B cell (primary cell): ENCODE data around the gene TIAM2. TPM values are rescaled to one million over a fixed set of nuclear protein-coding genes. Genes with fewer than 3 reads are reported as not detected.

ENCODE experiments used
- ATAC-seq: fragments of 200-7000 bp; cut with Tn5 transposase; one replicate; pipeline ENCODE4 v1.10.0; 2021; ENCODE audit warnings: low read depth, mild to moderate bottlenecking, moderate number of reproducible peaks, moderate library complexity
- CTCF ChIA-PET: fragments of 350-600 bp; sonication (Branson Sonifier 250); formaldehyde crosslinking; loops from one replicate; lab custom pipeline; 2021; ENCODE audit warnings: antibody characterized with exemption, inconsistent platforms; lab: Charles Lee
- POLR2A ChIA-PET: fragments of 350-600 bp; sonication (Branson Sonifier 250); formaldehyde crosslinking; loops from one replicate; lab custom pipeline; 2021; ENCODE audit warnings: antibody characterized with exemption; lab: Charles Lee
- DNase-seq: peaks from one replicate; pipeline ENCODE4 v3.0.0; 2013
- H2AFZ ChIP-seq: 2 replicates; pipeline ENCODE4 v1.6.1; 2012; ENCODE audit warnings: mild to moderate bottlenecking, low read depth, low read length; ENCODE audit not compliant: insufficient read depth, poor library complexity, severe bottlenecking
- H3K27ac ChIP-seq, 2 donors: 1 replicate in 1 of 2; 2 replicates in 1 of 2; pipeline ENCODE4 v1.5.1; 2012 to 2013; ENCODE audit warnings: low read length in 2 of 2, mild to moderate bottlenecking in 2 of 2, moderate library complexity in 1 of 2
- H3K27me3 ChIP-seq, 4 experiments: fragments of 200-600 bp in 1 of 4; sonication (generic) in 1 of 4; replicated peaks in 1 of 4; 1 replicate in 2 of 4; 2 replicates in 2 of 4; pipeline versions ENCODE4 v1.6.1 to v1.7.0; 2013 to 2016; ENCODE audit warnings: low read length in 3 of 4, mild to moderate bottlenecking in 2 of 4, mixed read lengths in 1 of 4, moderate library complexity in 1 of 4; ENCODE audit not compliant: insufficient read depth in 4 of 4, control insufficient read depth in 3 of 4; ENCODE audit errors: control extremely low read depth in 1 of 4
- H3K36me3 ChIP-seq, 2 experiments: replicated peaks in 1 of 2; 1 replicate in 1 of 2; 2 replicates in 1 of 2; pipeline versions ENCODE4 v1.6.1 to v1.7.1; 2013; ENCODE audit warnings: low read length in 1 of 2; ENCODE audit not compliant: insufficient read depth in 2 of 2, control insufficient read depth in 1 of 2; ENCODE audit errors: control extremely low read depth in 1 of 2, extremely low read depth in 1 of 2
- H3K4me1 ChIP-seq, 2 donors: fragments of 200-600 bp in 1 of 2; sonication (generic) in 1 of 2; 1 replicate in 1 of 2; 2 replicates in 1 of 2; pipeline versions ENCODE4 v1.5.1 to v1.6.1; 2013 to 2017; ENCODE audit warnings: low read length in 2 of 2; ENCODE audit not compliant: control insufficient read depth in 2 of 2, insufficient read depth in 2 of 2
- H3K4me2 ChIP-seq: replicated peaks from 2 replicates; pipeline ENCODE3; 2012; ENCODE audit warnings: mild to moderate bottlenecking, low read depth, low read length; ENCODE audit not compliant: poor library complexity, severe bottlenecking
- H3K4me3 ChIP-seq, 5 experiments: fragments of 200-600 bp in 1 of 5; sonication (generic) in 1 of 5; 1 replicate in 3 of 5; 2 replicates in 2 of 5; pipeline versions ENCODE4 v1.5.1 to v1.7.0; 2011 to 2016; ENCODE audit warnings: low read length in 4 of 5, mild to moderate bottlenecking in 4 of 5, low read depth in 2 of 5, control low read depth in 1 of 5, moderate library complexity in 1 of 5; ENCODE audit not compliant: insufficient read depth in 1 of 5; ENCODE audit errors: control extremely low read depth in 1 of 5, extremely low read depth in 1 of 5
- H3K79me2 ChIP-seq: fragments of 200-600 bp; sonication (generic); one replicate; pipeline ENCODE4 v1.6.0; 2016; ENCODE audit warnings: low read length; ENCODE audit not compliant: control insufficient read depth, insufficient read depth
- H3K9ac ChIP-seq: fragments of 200-600 bp; sonication (generic); 2 replicates; pipeline ENCODE4 v1.6.1; 2017; ENCODE audit warnings: mild to moderate bottlenecking, low read length, moderate library complexity
- H3K9me3 ChIP-seq, 3 donors: one replicate each; pipeline versions ENCODE4 v1.6.1 to v1.7.1; 2013; ENCODE audit warnings: low read length in 2 of 3; ENCODE audit not compliant: control insufficient read depth in 2 of 3, insufficient read depth in 1 of 3; ENCODE audit errors: control extremely low read depth in 1 of 3
- H4K20me1 ChIP-seq: 2 replicates; pipeline ENCODE4 v1.6.0; 2012; ENCODE audit warnings: mild to moderate bottlenecking, low read length; ENCODE audit not compliant: insufficient read depth, control insufficient read depth, poor library complexity, severe bottlenecking
- H3K27ac Mint-ChIP-seq: one replicate; pipeline ENCODE4 v1.8.0; 2021; ENCODE audit warnings: mixed read lengths
- H3K27me3 Mint-ChIP-seq: one replicate; pipeline ENCODE4 v1.8.0; 2021; ENCODE audit warnings: mixed read lengths
- H3K4me1 Mint-ChIP-seq: one replicate; pipeline ENCODE4 v1.8.0; 2021; ENCODE audit warnings: mixed read lengths
- H3K4me3 Mint-ChIP-seq: one replicate; pipeline ENCODE4 v1.8.0; 2021; ENCODE audit warnings: mixed read lengths
- H3K9me3 Mint-ChIP-seq: one replicate; pipeline ENCODE4 v1.8.0; 2022; ENCODE audit warnings: mixed read lengths; ENCODE audit not compliant: insufficient read depth
- EZH2 ChIP-seq: IDR thresholded peaks from 2 replicates; pipeline ENCODE4 v1.6.1; 2012; ENCODE audit warnings: borderline replicate concordance, low read depth, mild to moderate bottlenecking, moderate library complexity, low read length; ENCODE audit not compliant: insufficient read depth, poor library complexity, severe bottlenecking
- WGBS: methylation state at CpG from one replicate; pipeline ENCODE4 v1.1.5; 2013; ENCODE audit warnings: missing lambda C conversion rate; ENCODE audit not compliant: insufficient coverage; 5-methylcytosine and 5-hydroxymethylcytosine counted together
- intact Hi-C: fragments of 100-400 bp; cut with micrococcal nuclease; formaldehyde crosslinking; loops from one replicate; pipeline ENCODE4 v1.10.0; 2022
- polyA plus RNA-seq: library from polyadenylated mRNA; depleted of rRNA; stranded (reverse); fragments of >200 nt; gene quantifications from 2 replicates; pipeline ENCODE4 v1.2.3, GENCODE V29; 2012
- total RNA-seq, 2 donors: library from RNA; stranded (reverse); fragments of 120-200 nt in 1 of 2; gene quantifications; 1 replicate in 1 of 2; 2 replicates in 1 of 2; pipeline versions ENCODE4 v1.2.3 to v1.2.4, GENCODE V29; 2013 to 2022
- TF ChIP-seq, protein P1 (sequence below): fragments of 200-600 bp; IDR thresholded peaks from one replicate; pipeline ENCODE4 v1.8.0; 2022; ENCODE audit warnings: antibody characterized with exemption, mild to moderate bottlenecking

The TIAM2 gene
- total and polyA plus RNA-seq, 2 donors (not counting 1 experiment from before 2014, with no cell fraction given), result 13.1 to 18.8 TPM

GRCh38 chr6:155001934-155002333, 6.8 kb downstream of the TIAM2 start:
- Mint-ChIP-seq H3K27me3 (peaks cover 13% of the 10 kb centered on the region), H3K4me3 (no peak overlapping the region), H3K9me3 (no peaks in the 10 kb centered on the region), H3K27ac (no peak overlapping the region), H3K4me1 (no peaks in the 10 kb centered on the region)
- Histone ChIP-seq H3K4me1 (no peaks in the 10 kb centered on the region), H2AFZ (no peak overlapping the region), H3K9me3 (no peaks in the 10 kb centered on the region), H3K27ac (no peak overlapping the region), H3K4me3 (no peak overlapping the region), H3K27me3 (peaks cover 0 to 14% (median 2%) of the 10 kb centered on the region in 4 experiments), H3K4me2 (no peak overlapping the region), H4K20me1 (no peaks in the 10 kb centered on the region), H3K36me3 (no peaks in the 10 kb centered on the region), H3K79me2 (no peaks in the 10 kb centered on the region), H3K9ac (no peak overlapping the region)
- ATAC-seq (no peak), DNase-seq (no peak)
- no peak for TF ChIP-seq EZH2
- TF ChIP-seq, protein P1, sequence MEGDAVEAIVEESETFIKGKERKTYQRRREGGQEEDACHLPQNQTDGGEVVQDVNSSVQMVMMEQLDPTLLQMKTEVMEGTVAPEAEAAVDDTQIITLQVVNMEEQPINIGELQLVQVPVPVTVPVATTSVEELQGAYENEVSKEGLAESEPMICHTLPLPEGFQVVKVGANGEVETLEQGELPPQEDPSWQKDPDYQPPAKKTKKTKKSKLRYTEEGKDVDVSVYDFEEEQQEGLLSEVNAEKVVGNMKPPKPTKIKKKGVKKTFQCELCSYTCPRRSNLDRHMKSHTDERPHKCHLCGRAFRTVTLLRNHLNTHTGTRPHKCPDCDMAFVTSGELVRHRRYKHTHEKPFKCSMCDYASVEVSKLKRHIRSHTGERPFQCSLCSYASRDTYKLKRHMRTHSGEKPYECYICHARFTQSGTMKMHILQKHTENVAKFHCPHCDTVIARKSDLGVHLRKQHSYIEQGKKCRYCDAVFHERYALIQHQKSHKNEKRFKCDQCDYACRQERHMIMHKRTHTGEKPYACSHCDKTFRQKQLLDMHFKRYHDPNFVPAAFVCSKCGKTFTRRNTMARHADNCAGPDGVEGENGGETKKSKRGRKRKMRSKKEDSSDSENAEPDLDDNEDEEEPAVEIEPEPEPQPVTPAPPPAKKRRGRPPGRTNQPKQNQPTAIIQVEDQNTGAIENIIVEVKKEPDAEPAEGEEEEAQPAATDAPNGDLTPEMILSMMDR, result no peak
- POLR2A ChIA-PET, result no interaction called here
- intact Hi-C loops, result no loop called here
- CTCF ChIA-PET, result interaction anchor here (1.2 kb wide), 1 partner anchor 38 kb away, joined by 3 read pairs; no protein-coding TSS in a partner anchor
- WGBS, result 100% methylated on average over 3 of the region's 4 CpGs

DNA sequence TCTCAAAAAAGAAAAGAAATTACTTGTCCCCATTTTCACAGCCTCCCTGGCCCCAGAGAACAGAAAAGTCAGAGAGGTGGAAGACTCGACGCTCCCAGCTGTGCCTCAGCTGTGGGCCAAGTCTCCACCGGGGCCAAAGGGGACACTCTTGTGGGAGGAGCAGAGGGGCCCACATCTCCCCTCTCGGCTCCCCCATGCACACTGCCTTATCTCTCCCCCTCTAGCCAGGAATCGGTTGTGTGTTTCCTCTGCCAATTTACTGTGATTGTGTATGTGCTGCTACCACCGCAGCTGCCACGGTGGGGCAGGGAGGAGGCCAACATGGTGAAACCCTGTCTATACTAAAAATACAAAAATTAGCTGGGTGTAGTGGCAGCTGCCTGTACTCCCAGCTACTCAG, 8.4 kb downstream of the TIAM2 start:
- no peak overlapping the region for H3K9ac ChIP-seq
- H3K36me3 ChIP-seq, result no peaks in the 10 kb centered on the region

More for the DNA sequence above, 8.4 kb downstream of the TIAM2 start:
- intact Hi-C loops, result no loop called here
- H2AFZ ChIP-seq, result no peak overlapping the region
- no peak overlapping the region for H3K27ac ChIP-seq
- no peak overlapping the region for H3K4me2 ChIP-seq
- Mint-ChIP-seq H3K27me3 (no peaks in the 10 kb centered on the region), H3K27ac (no peak overlapping the region), H3K4me1 (no peaks in the 10 kb centered on the region), H3K4me3 (no peak overlapping the region), H3K9me3 (no peaks in the 10 kb centered on the region)
- H3K79me2 ChIP-seq, result no peaks in the 10 kb centered on the region
- ChIA-PET POLR2A (no interaction called here), CTCF (no interaction called here)
- ATAC-seq, result no peak
- TF ChIP-seq, protein P1, result no peak
- H4K20me1 ChIP-seq, result no peaks in the 10 kb centered on the region
- H3K9me3 ChIP-seq, result no peaks in the 10 kb centered on the region
- no CpG with 5 or more reads among the region's 7 CpGs for WGBS
- no peaks in the 10 kb centered on the region for H3K4me1 ChIP-seq
- no peak for DNase-seq
- H3K27me3 ChIP-seq, result no peaks in the 10 kb centered on the region
- H3K4me3 ChIP-seq, result no peak overlapping the region
